Right lobe of liver (tissue), 6 donors: ENCODE data around the gene DES. TPM values are rescaled to one million over a fixed set of nuclear protein-coding genes. Genes with fewer than 3 reads are reported as not detected.

Experiments
- ATAC-seq, 4 donors: fragments of 200-7000 bp; cut with Tn5 transposase; one replicate each; pipeline ENCODE4 v1.9.1; 2020; ENCODE audit warnings: mild to moderate bottlenecking in 4 of 4, moderate library complexity in 4 of 4
- DNase-seq, 3 donors: peaks; one replicate each; pipeline ENCODE4 v3.0.0-alpha.2; 2020
- H3K27ac ChIP-seq, 3 donors: fragments of 200-600 bp; one replicate each; pipeline ENCODE4 v1.8.0; 2022
- H3K27me3 ChIP-seq, 2 donors: fragments of 200-600 bp; one replicate each; pipeline ENCODE4 v1.8.0; 2022
- H3K36me3 ChIP-seq, 4 donors: fragments of 200-600 bp; sonication (generic) in 1 of 4; one replicate each; pipeline versions ENCODE4 v1.5.1 to v1.8.0; 2017 to 2022; ENCODE audit warnings: control low read depth in 1 of 4
- H3K4me1 ChIP-seq, 4 donors: fragments of 200-600 bp; sonication (generic) in 1 of 4; one replicate each; pipeline versions ENCODE4 v1.5.1 to v1.8.0; 2017 to 2022; ENCODE audit warnings: control low read depth in 1 of 4
- H3K4me3 ChIP-seq, 3 donors: fragments of 200-600 bp; one replicate each; pipeline ENCODE4 v1.8.0; 2022
- H3K9me3 ChIP-seq, 4 donors: fragments of 200-600 bp; sonication (generic) in 1 of 4; one replicate each; pipeline versions ENCODE4 v1.5.1 to v1.8.0; 2017 to 2022; ENCODE audit warnings: control low read depth in 1 of 4
- CTCF ChIP-seq, 4 donors: fragments of 200-600 bp in 3 of 4; fragments of 450-650 bp in 1 of 4; IDR thresholded peaks; one replicate each; pipeline versions ENCODE4 v1.5.1 to v1.8.0; 2016 to 2022; ENCODE audit warnings: antibody characterized with exemption in 4 of 4, mild to moderate bottlenecking in 2 of 4
- POLR2A ChIP-seq: fragments of 450-650 bp; IDR thresholded peaks from one replicate; pipeline ENCODE4 v1.6.1; 2017; ENCODE audit warnings: antibody characterized with exemption, mild to moderate bottlenecking
- WGBS: methylation state at CpG from one replicate; pipeline ENCODE4 v1.1.6; 2018; ENCODE audit warnings: low coverage, low lambda C conversion rate; ENCODE audit not compliant: insufficient coverage; ENCODE audit errors: missing lambda C conversion rate; 5-methylcytosine and 5-hydroxymethylcytosine counted together
- intact Hi-C, 2 donors: fragments of 100-400 bp; cut with DNase I; formaldehyde crosslinking; loops; one replicate each; pipeline versions ENCODE4 v1.11.2 to v1.14.1; 2022
- total RNA-seq, 6 experiments: library from RNA; depleted of rRNA in 2 of 6; stranded (reverse); fragments of >200 nt in 2 of 6; fragmentation: NEBNext Ultra II Directional in 3 of 6; extraction: Animal tissue kit (Norgen Biotek cat#: 25700) in 3 of 6; gene quantifications; one replicate each; pipeline versions ENCODE4 v1.1.0 to v1.2.4, GENCODE V29; 2016 to 2023
- donor health status: DM: no; HTN: yes; CAD: no.
- donor health status: DM: no; HTN: no; CAD: no.
- donor health status: DM: no; HTN: no; CAD: no.
- donor health status: DM: no; HTN: yes; CAD: no.
- donor health status: DM: no; HTN: yes; CAD: no.

The DES gene
- total RNA-seq, 6 experiments from 2014 or later: 1.2 to 25.6 (median 2.5) TPM

GRCh38 chr2:219457784-219458369 lies 39.7 kb downstream of the DES start:
- no peaks in the 10 kb centered on the region for H3K9me3 ChIP-seq
- intact Hi-C loops: no loop called here
- no peak for TF ChIP-seq CTCF (IDR thresholded peaks at IDR 0.05)
- TF ChIP-seq POLR2A: no peak
- no peaks in the 10 kb centered on the region for H3K4me1 ChIP-seq
- no peak overlapping the region for H3K4me3 ChIP-seq
- DNase-seq (no peak), ATAC-seq (peak in 1 of 4 donors; percentile 31)
- no peaks in the 10 kb centered on the region for H3K27me3 ChIP-seq
- WGBS: 85% methylated on average over 3 of the region's 5 CpGs
- H3K36me3 ChIP-seq: no peaks in the 10 kb centered on the region
- H3K27ac ChIP-seq: no peak overlapping the region

- WGBS: 52% methylated on average over 6 of the region's 8 CpGs
- intact Hi-C loops: no loop called here
- Histone ChIP-seq H3K4me3 (no peak overlapping the region), H3K27me3 (no peaks in the 10 kb centered on the region), H3K36me3 (no peaks in the 10 kb centered on the region), H3K27ac (no peak overlapping the region), H3K4me1 (no peaks in the 10 kb centered on the region), H3K9me3 (no peaks in the 10 kb centered on the region)
- no peak for ATAC-seq
- no peak for DNase-seq
- TF ChIP-seq POLR2A (no peak), CTCF (IDR thresholded peaks at IDR 0.05) (no peak)
Measured at GRCh38 chr2:219458996-219459395, 40.8 kb downstream of the DES start.

GRCh38 chr2:219459460-219460311 lies 41.5 kb downstream of the DES start:
- Histone ChIP-seq H3K27ac (no peak overlapping the region), H3K27me3 (no peaks in the 10 kb centered on the region), H3K4me1 (no peaks in the 10 kb centered on the region), H3K9me3 (no peaks in the 10 kb centered on the region), H3K4me3 (no peak overlapping the region), H3K36me3 (no peaks in the 10 kb centered on the region)
- 45% methylated on average over 5 of the region's 14 CpGs for WGBS
- peak; percentile 62 to 63 (median 62) for DNase-seq
- intact Hi-C loops: no loop called here
- TF ChIP-seq POLR2A (no peak), CTCF (IDR thresholded peaks at IDR 0.05) (peak; percentile 60 to 89 (median 84))
- peak; percentile 86 to 94 (median 90) for ATAC-seq

GRCh38 chr2:219460424-219460926 lies 42.3 kb downstream of the DES start:
- H3K36me3 ChIP-seq: no peaks in the 10 kb centered on the region
- H3K9me3 ChIP-seq: no peaks in the 10 kb centered on the region
- no peaks in the 10 kb centered on the region for H3K4me1 ChIP-seq
- H3K4me3 ChIP-seq: no peak overlapping the region
- H3K27me3 ChIP-seq: no peaks in the 10 kb centered on the region
- DNase-seq: peak in 1 of 3 donors; percentile 51
- WGBS: no CpG with 5 or more reads among the region's 18 CpGs
- no peak for ATAC-seq
- TF ChIP-seq POLR2A (no peak), CTCF (IDR thresholded peaks at IDR 0.05) (no peak)
- intact Hi-C loops: no loop called here
- H3K27ac ChIP-seq: no peak overlapping the region
